Renal cortex interstitium (tissue), 11 donors: Measurements from ENCODE around the gene MRPS2. TPM values are rescaled to one million over a fixed set of nuclear protein-coding genes. Genes with fewer than 3 reads are reported as not detected.
A peak's percentile ranks its signal among the peaks of the same experiment; 100 is the strongest.

ENCODE experiments used
- DNase-seq, 11 donors: peaks; one replicate each; pipeline ENCODE4 v3.0.0-alpha.2; 2013; ENCODE audit warnings: low read depth in 9 of 11, low spot score in 4 of 11; ENCODE audit errors: extremely low read depth in 1 of 11
- polyA plus RNA-seq, 3 donors: library from polyadenylated mRNA; unstranded; fragments of 120-200 nt; gene quantifications; one replicate each; pipeline ENCODE4 v1.2.1, GENCODE V29; 2013; ENCODE audit not compliant: insufficient read length in 3 of 3

The MRPS2 gene
- polyA plus RNA-seq, 3 donors, result 42.4 to 54.1 (median 50.4) TPM

- no peak for DNase-seq
Measured at GRCh38 chr9:135476561-135477355, 23.7 kb upstream of the MRPS2 start.

- no peak for DNase-seq
Measured at GRCh38 chr9:135478191-135478590, 22.3 kb upstream of the MRPS2 start.

GRCh38 chr9:135478829-135479468 lies 21.5 kb upstream of the MRPS2 start:
- DNase-seq, result peak in 5 of 11 donors; percentile 10 to 39 (median 24)

- DNase-seq, result peak in 4 of 11 donors; percentile 12 to 25 (median 20)
Measured at GRCh38 chr9:135479469-135480052, 20.9 kb upstream of the MRPS2 start, which contains the start of gene PPP1R26. TSS of gene PPP1R26 (plus strand) at chr9:135479782. CDS start at chr9:135484511, 4,729 bp downstream.

- peak in 4 of 11 donors; percentile 19 to 47 (median 34) for DNase-seq
Measured at GRCh38 chr9:135480071-135480939, 20.2 kb upstream of the MRPS2 start.

- DNase-seq, result no peak
Measured at GRCh38 chr9:135480940-135481310, 19.6 kb upstream of the MRPS2 start.

- no peak for DNase-seq
Measured at GRCh38 chr9:135482015-135482754, 18.3 kb upstream of the MRPS2 start.

GRCh38 chr9:135484460-135485277 lies 15.8 kb upstream of the MRPS2 start:
- DNase-seq, result no peak

GRCh38 chr9:135485385-135485784 lies 15.1 kb upstream of the MRPS2 start:
- no peak for DNase-seq

GRCh38 chr9:135485832-135486231 lies 14.7 kb upstream of the MRPS2 start:
- no peak for DNase-seq

GRCh38 chr9:135486267-135487065 lies 14.0 kb upstream of the MRPS2 start:
- no peak for DNase-seq

GRCh38 chr9:135487281-135488012 lies 13.0 kb upstream of the MRPS2 start:
- no peak for DNase-seq

GRCh38 chr9:135488013-135488330 lies 12.5 kb upstream of the MRPS2 start:
- no peak for DNase-seq

- no peak for DNase-seq
Measured at GRCh38 chr9:135488527-135488926, 12.0 kb upstream of the MRPS2 start.

GRCh38 chr9:135489188-135489906 lies 11.1 kb upstream of the MRPS2 start:
- DNase-seq, result no peak
